Esophagus squamous epithelium (tissue), 5 donors: ENCODE data around the gene FGF8. TPM values are rescaled to one million over a fixed set of nuclear protein-coding genes. Genes with fewer than 3 reads are reported as not detected.

Experiments
- DNase-seq: peaks from one replicate; lab custom pipeline; 2025; lab: John Stamatoyannopoulos, UW
- H3K27ac ChIP-seq, 4 donors: fragments of 200-600 bp; sonication (generic); one replicate each; pipeline ENCODE4 v1.5.1; 2016 to 2019; ENCODE audit warnings: mild to moderate bottlenecking in 1 of 4
- H3K27me3 ChIP-seq, 4 donors: fragments of 200-600 bp; sonication (generic); 1 replicate in 3 of 4; 2 replicates in 1 of 4; pipeline versions ENCODE4 v1.5.1 to v1.6.0; 2017 to 2021; ENCODE audit warnings: antibody characterized with exemption in 1 of 4
- H3K36me3 ChIP-seq, 3 donors: fragments of 200-600 bp; sonication (generic); one replicate each; pipeline ENCODE4 v1.5.1; 2016 to 2019
- H3K4me1 ChIP-seq, 3 donors: fragments of 200-600 bp; sonication (generic); one replicate each; pipeline ENCODE4 v1.5.1; 2017 to 2019
- H3K4me3 ChIP-seq, 4 donors: fragments of 200-600 bp; sonication (generic); 1 replicate in 3 of 4; 2 replicates in 1 of 4; pipeline ENCODE4 v1.5.1; 2016 to 2019; ENCODE audit warnings: mild to moderate bottlenecking in 2 of 4, moderate library complexity in 1 of 4
- H3K9me3 ChIP-seq, 3 donors: fragments of 200-600 bp; sonication (generic); one replicate each; pipeline ENCODE4 v1.5.1; 2016 to 2019
- POLR2A ChIP-seq, 4 donors: fragments of 450-650 bp; IDR thresholded peaks; one replicate each; pipeline ENCODE4 v1.6.1; 2017; ENCODE audit warnings: antibody characterized with exemption in 4 of 4, mild to moderate bottlenecking in 4 of 4, moderate library complexity in 3 of 4
- WGBS, 2 donors: methylation state at CpG; one replicate each; pipeline ENCODE4 v1.1.5; 2018; 5-methylcytosine and 5-hydroxymethylcytosine counted together
- intact Hi-C: fragments of 100-400 bp; cut with DNase I; formaldehyde crosslinking; loops from one replicate; pipeline ENCODE4 v1.15.0; 2022
- total RNA-seq, 4 donors: library from RNA; depleted of rRNA; stranded (reverse); fragments of >200 nt; gene quantifications; one replicate each; pipeline ENCODE4 v1.1.0, GENCODE V29; 2016
- TF ChIP-seq, protein P1 (sequence below), 6 experiments: fragments of 450-650 bp in 4 of 6; fragments of 200-600 bp in 2 of 6; sonication (generic) in 2 of 6; IDR thresholded peaks; one replicate each; pipeline ENCODE4 v1.5.1; 2016 to 2019; ENCODE audit warnings: antibody characterized with exemption in 6 of 6, mild to moderate bottlenecking in 4 of 6, moderate library complexity in 4 of 6
- donor health status: DM: yes; HTN: yes; CAD: no.

FGF8 gene
- total RNA-seq, 4 donors from 2014 or later, result not detected

- no peak overlapping the region for H3K27ac ChIP-seq
- H3K9me3 ChIP-seq, result no peaks in the 10 kb centered on the region
- DNase-seq, result no peak
- no peaks in the 10 kb centered on the region for H3K36me3 ChIP-seq
- H3K4me1 ChIP-seq, result peaks cover 9 to 36% (median 20%) of the 10 kb centered on the region in 3 donors
- WGBS, 2 donors, result 64 to 82% methylated on average over 3 to 5 of the region's 6 CpGs
- intact Hi-C loops, result loop anchor here (5.0 kb wide), 1 partner anchor 160 kb away; no protein-coding TSS in a partner anchor
- H3K27me3 ChIP-seq, result peaks cover 32 to 100% (median 39%) of the 10 kb centered on the region in 4 donors
- no peak for TF ChIP-seq POLR2A (IDR thresholded peaks at IDR 0.05)
- TF ChIP-seq, protein P1, sequence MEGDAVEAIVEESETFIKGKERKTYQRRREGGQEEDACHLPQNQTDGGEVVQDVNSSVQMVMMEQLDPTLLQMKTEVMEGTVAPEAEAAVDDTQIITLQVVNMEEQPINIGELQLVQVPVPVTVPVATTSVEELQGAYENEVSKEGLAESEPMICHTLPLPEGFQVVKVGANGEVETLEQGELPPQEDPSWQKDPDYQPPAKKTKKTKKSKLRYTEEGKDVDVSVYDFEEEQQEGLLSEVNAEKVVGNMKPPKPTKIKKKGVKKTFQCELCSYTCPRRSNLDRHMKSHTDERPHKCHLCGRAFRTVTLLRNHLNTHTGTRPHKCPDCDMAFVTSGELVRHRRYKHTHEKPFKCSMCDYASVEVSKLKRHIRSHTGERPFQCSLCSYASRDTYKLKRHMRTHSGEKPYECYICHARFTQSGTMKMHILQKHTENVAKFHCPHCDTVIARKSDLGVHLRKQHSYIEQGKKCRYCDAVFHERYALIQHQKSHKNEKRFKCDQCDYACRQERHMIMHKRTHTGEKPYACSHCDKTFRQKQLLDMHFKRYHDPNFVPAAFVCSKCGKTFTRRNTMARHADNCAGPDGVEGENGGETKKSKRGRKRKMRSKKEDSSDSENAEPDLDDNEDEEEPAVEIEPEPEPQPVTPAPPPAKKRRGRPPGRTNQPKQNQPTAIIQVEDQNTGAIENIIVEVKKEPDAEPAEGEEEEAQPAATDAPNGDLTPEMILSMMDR (IDR thresholded peaks at IDR 0.05), result no peak
- H3K4me3 ChIP-seq, result no peak overlapping the region
These were observed 3.7 kb downstream of the FGF8 start for GRCh38 chr10:101772017-101772894.

DNA sequence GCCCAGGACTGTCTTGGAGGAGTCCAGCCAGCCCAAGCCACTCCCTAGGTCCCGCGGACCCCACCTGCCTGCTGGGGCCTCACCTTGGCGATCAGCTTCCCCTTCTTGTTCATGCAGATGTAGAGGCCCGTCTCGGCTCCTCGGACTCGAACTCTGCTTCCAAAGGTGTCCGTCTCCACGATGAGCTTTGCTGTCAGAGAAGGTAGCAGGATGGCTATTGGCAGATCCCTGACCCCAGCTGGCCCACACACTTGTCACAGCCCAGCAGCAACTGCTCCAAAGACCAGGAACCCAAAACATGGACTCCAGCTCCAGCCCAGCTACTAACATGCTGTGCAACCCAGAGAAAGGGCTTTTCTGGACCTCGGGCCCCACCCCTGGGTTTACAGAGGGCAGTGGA lies 4.5 kb downstream of the FGF8 start:
- Histone ChIP-seq H3K4me3 (no peak overlapping the region), H3K4me1 (peaks cover 9 to 32% (median 18%) of the 10 kb centered on the region in 3 donors), H3K27me3 (peaks cover 27 to 98% (median 32%) of the 10 kb centered on the region in 4 donors), H3K36me3 (no peaks in the 10 kb centered on the region), H3K27ac (no peak overlapping the region), H3K9me3 (no peaks in the 10 kb centered on the region)
- no peak for DNase-seq
- TF ChIP-seq, protein P1 (IDR thresholded peaks at IDR 0.05), result no peak
- no peak for TF ChIP-seq POLR2A (IDR thresholded peaks at IDR 0.05)
- 83 to 84% methylated on average over 8 to 10 of the region's 10 CpGs for WGBS, 2 donors
- intact Hi-C loops, result loop anchor here (5.0 kb wide), 1 partner anchor 159 kb away; no protein-coding TSS in a partner anchor

DNA sequence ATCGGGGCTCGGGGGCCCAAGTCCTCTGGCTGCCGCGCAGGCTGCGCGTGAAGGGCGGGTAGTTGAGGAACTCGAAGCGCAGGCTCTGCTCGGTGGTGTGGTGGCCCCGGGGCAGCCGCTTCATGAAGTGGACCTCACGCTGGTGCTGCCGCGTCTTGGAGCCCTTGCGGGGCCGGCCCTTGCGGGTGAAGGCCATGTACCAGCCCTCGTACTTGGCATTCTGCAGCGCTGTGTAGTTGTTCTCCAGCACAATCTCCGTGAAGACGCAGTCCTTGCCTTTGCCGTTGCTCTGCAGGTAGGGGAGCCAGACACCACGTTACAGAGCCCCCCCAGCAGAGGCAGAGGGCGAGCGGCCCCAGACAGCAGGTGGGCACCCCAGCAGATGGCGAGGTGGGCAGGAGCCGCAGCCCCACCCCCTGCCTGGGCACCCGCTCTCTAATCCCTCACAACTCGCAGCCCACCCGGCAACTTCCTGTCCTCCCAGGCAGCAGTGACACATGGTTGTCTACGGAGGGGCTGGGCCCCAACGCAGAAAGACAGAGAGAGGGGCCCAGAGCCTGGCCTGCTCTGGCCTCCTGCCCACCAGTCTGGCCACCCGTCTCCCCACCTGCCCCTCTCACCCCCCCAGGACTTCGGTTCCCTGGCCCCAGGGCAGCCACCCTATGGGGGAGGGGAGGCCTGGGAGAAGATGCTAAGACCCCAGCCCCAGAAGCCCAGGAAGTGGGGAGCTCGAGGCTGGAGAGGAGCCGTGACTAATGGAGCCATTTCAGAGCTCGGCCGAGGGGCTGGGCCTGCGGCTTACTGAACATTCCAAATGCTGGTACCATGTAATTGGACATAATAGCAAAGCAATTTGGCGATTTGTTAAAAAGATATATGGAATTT lies 5.3 kb downstream of the FGF8 start:
- no peak overlapping the region for H3K4me3 ChIP-seq
- H3K9me3 ChIP-seq, result no peaks in the 10 kb centered on the region
- 84 to 85% methylated on average over 8 to 28 of the region's 41 CpGs for WGBS, 2 donors
- TF ChIP-seq, protein P1 (IDR thresholded peaks at IDR 0.05), result no peak
- no peak for TF ChIP-seq POLR2A (IDR thresholded peaks at IDR 0.05)
- intact Hi-C loops, result loop anchor here (5.0 kb wide), 1 partner anchor 158 kb away; no protein-coding TSS in a partner anchor
- no peak for DNase-seq
- peaks cover 9 to 24% (median 10%) of the 10 kb centered on the region in 3 donors for H3K4me1 ChIP-seq
- H3K36me3 ChIP-seq, result no peaks in the 10 kb centered on the region
- no peak overlapping the region for H3K27ac ChIP-seq
- H3K27me3 ChIP-seq, result peaks cover 24 to 98% (median 30%) of the 10 kb centered on the region in 4 donors

DNA sequence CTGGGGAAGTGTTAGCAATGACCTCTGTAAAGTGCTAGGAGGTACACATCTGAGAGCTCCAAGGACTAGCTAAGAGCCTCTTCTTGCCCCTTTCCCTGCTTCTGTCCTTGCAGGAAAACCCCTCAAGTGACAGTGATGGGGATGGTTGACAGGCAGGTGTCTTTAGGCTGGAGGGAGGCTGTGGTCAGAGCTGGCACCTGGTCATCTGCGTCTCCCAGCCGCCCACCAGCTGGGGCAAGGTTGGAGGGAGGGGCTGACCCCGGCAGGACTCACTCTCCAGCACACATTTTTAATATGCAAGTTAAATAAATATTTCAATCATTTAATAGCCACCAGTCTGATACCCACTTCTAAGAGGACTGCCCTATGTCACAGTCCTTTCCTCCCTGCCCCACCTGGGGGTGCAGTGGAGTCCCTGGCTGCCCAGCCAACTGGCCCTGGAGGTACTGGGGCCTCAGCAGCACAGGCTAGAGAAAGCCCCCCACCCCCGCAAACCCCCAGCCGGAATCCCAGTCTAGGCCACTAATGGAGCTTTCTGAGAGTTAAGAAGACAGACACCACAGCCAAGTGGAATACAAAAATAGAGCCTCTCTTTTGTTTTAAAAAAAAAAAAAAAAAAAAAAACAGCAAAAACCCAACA lies 6.3 kb downstream of the FGF8 start:
- TF ChIP-seq, protein P1 (IDR thresholded peaks at IDR 0.05), result no peak
- TF ChIP-seq POLR2A (IDR thresholded peaks at IDR 0.05), result no peak
- Histone ChIP-seq H3K36me3 (no peaks in the 10 kb centered on the region), H3K27ac (no peak overlapping the region), H3K27me3 (peaks cover 15 to 98% (median 21%) of the 10 kb centered on the region in 4 donors), H3K9me3 (no peaks in the 10 kb centered on the region), H3K4me1 (peaks cover under 1 to 15% (median 1%) of the 10 kb centered on the region in 3 donors), H3K4me3 (no peak overlapping the region)
- no peak for DNase-seq
- intact Hi-C loops, result loop anchor here (5.0 kb wide), 1 partner anchor 157 kb away; no protein-coding TSS in a partner anchor
- WGBS, 2 donors, result 75% methylated on average over 4 of the region's 5 CpGs; no CpG with 5 or more reads in 1 of the 2 donors
